AG08396 (cell line): ENCODE results near the gene PEX3.
A peak's percentile ranks its signal among the peaks of the same experiment; 100 is the strongest.
"Not testable (repeated sequence)": the region's sequence is repeated elsewhere in the genome, so short reads cannot be mapped to it uniquely, and the experiment has no call there.

Experiments used
- DNase-seq: peaks from one replicate; pipeline ENCODE4 v3.0.0; 2012; ENCODE audit warnings: low spot score, mixed read lengths

PEX3 gene

GRCh38 chr6:143506620-143507019 is 56.0 kb downstream of the PEX3 start:
- no peak for DNase-seq

- no peak for DNase-seq
Measured at GRCh38 chr6:143507358-143508145, 56.9 kb downstream of the PEX3 start.

- DNase-seq: not testable (repeated sequence)
Measured at GRCh38 chr6:143510326-143510725, 59.7 kb downstream of the PEX3 start.

GRCh38 chr6:143510991-143511891 is 60.6 kb downstream of the PEX3 start, which contains the start of gene FUCA2:
FUCA2 (minus strand) TSS chr6:143511720; CDS start chr6:143511634, 86 bp downstream.
- DNase-seq: peak; percentile 90

- DNase-seq: no peak
Measured at GRCh38 chr6:143513410-143513809, 62.8 kb downstream of the PEX3 start.

- DNase-seq: peak; percentile 46
Measured at GRCh38 chr6:143515061-143515760, 64.6 kb downstream of the PEX3 start.

- DNase-seq: no peak
Measured at GRCh38 chr6:143515766-143516355, 65.3 kb downstream of the PEX3 start.

GRCh38 chr6:143516690-143517446 is 66.3 kb downstream of the PEX3 start:
- DNase-seq: no peak

- DNase-seq: no peak
Measured at GRCh38 chr6:143517447-143517773, 66.8 kb downstream of the PEX3 start.

- no peak for DNase-seq
Measured at GRCh38 chr6:143522039-143522600, 71.5 kb downstream of the PEX3 start.

GRCh38 chr6:143525356-143525755 is 74.8 kb downstream of the PEX3 start:
- no peak for DNase-seq

- DNase-seq: no peak
Measured at GRCh38 chr6:143527677-143528076, 77.1 kb downstream of the PEX3 start.

GRCh38 chr6:143528164-143528811 is 77.7 kb downstream of the PEX3 start:
- no peak for DNase-seq

- no peak for DNase-seq
Measured at GRCh38 chr6:143529095-143529494, 78.5 kb downstream of the PEX3 start.

GRCh38 chr6:143531720-143532499 is 81.3 kb downstream of the PEX3 start:
- DNase-seq: no peak

- no peak for DNase-seq
Measured at GRCh38 chr6:143535189-143535614, 84.6 kb downstream of the PEX3 start.

GRCh38 chr6:143536461-143536865 is 85.9 kb downstream of the PEX3 start:
- DNase-seq: no peak

- peak; percentile 70 for DNase-seq
Measured at GRCh38 chr6:143536866-143537691, 86.5 kb downstream of the PEX3 start.

- DNase-seq: no peak
Measured at GRCh38 chr6:143538374-143538773, 87.8 kb downstream of the PEX3 start.
